Activated CD8-positive, alpha-beta T cell treated with anti-CD3 and anti-CD28 coated beads, Interleukin-2, amount 10 ng/mL, durations not matched to agents 7 days and 5 days (primary cell): ENCODE measurements around the gene ADGRE2. TPM values are rescaled to one million over a fixed set of nuclear protein-coding genes. Genes with fewer than 3 reads are reported as not detected.
"Not testable (repeated sequence)": the region's sequence is repeated elsewhere in the genome, so short reads cannot be mapped to it uniquely, and the experiment has no call there.

Source experiments
- ATAC-seq: fragments of 150-1000 bp; cut with Tn5 transposase; one replicate; pipeline ENCODE4 v1.10.0; 2021; ENCODE audit warnings: moderate library complexity
- CTCF ChIA-PET: fragments of 350-600 bp; sonication (Branson Sonifier 250); formaldehyde crosslinking; loops from one replicate; lab custom pipeline; 2021; ENCODE audit warnings: antibody characterized with exemption; lab: Charles Lee
- POLR2A ChIA-PET: fragments of 350-600 bp; sonication (Branson Sonifier 250); formaldehyde crosslinking; loops from one replicate; lab custom pipeline; 2021; ENCODE audit warnings: antibody characterized with exemption; lab: Charles Lee
- DNase-seq: peaks from one replicate; pipeline ENCODE4 v3.0.0-alpha.2; 2020
- H3K27ac Mint-ChIP-seq: one replicate; pipeline ENCODE4 v1.8.0; 2021; ENCODE audit warnings: mild to moderate bottlenecking, mixed read lengths
- H3K27me3 Mint-ChIP-seq: one replicate; pipeline ENCODE4 v1.8.0; 2021; ENCODE audit warnings: low read depth, mixed read lengths
- H3K36me3 Mint-ChIP-seq: one replicate; pipeline ENCODE4 v1.8.0; 2021; ENCODE audit warnings: low read depth, mixed read lengths
- H3K4me1 Mint-ChIP-seq: one replicate; pipeline ENCODE4 v1.8.0; 2021; ENCODE audit warnings: low read depth, mixed read lengths
- H3K4me3 Mint-ChIP-seq: one replicate; pipeline ENCODE4 v1.8.0; 2021; ENCODE audit warnings: mild to moderate bottlenecking, mixed read lengths
- H3K9me3 Mint-ChIP-seq: one replicate; pipeline ENCODE4 v1.8.0; 2022; ENCODE audit warnings: mixed read lengths; ENCODE audit not compliant: insufficient read depth
- total RNA-seq, 2 experiments: library from RNA; stranded (reverse); gene quantifications; one replicate each; pipeline ENCODE4 v1.2.3, GENCODE V29; 2021

Gene ADGRE2
- total RNA-seq, 2 experiments from 2014 or later = 0.21 to 0.29 TPM

- ATAC-seq, H3K36me3 Mint-ChIP-seq, H3K4me3 Mint-ChIP-seq, POLR2A ChIA-PET, H3K27ac Mint-ChIP-seq, H3K9me3 Mint-ChIP-seq, DNase-seq: not testable (repeated sequence)
- H3K27me3 Mint-ChIP-seq = peaks cover 12% of the 10 kb centered on the region
- CTCF ChIA-PET = interaction anchor here (2.3 kb wide), 1 partner anchor 11 kb away, joined by 7 read pairs; no protein-coding TSS in a partner anchor
- H3K4me1 Mint-ChIP-seq = peaks cover 14% of the 10 kb centered on the region
Measured at GRCh38 chr19:14775326-14775725, 3.0 kb downstream of the ADGRE2 start.

- Mint-ChIP-seq H3K36me3 (no peaks in the 10 kb centered on the region), H3K9me3 (no peaks in the 10 kb centered on the region), H3K4me3 (no peak overlapping the region), H3K4me1 (peaks cover 14% of the 10 kb centered on the region), H3K27ac (no peak overlapping the region), H3K27me3 (peaks cover 12% of the 10 kb centered on the region)
- ChIA-PET POLR2A (no interaction called here), CTCF (interaction anchor here (2.3 kb wide), 1 partner anchor 12 kb away, joined by 7 read pairs; no protein-coding TSS in a partner anchor)
- no peak for DNase-seq
- ATAC-seq = no peak
Measured at GRCh38 chr19:14774373-14774772, 4.0 kb downstream of the ADGRE2 start.

- H3K27ac Mint-ChIP-seq, POLR2A ChIA-PET, CTCF ChIA-PET, H3K9me3 Mint-ChIP-seq, ATAC-seq, H3K4me3 Mint-ChIP-seq, DNase-seq, H3K36me3 Mint-ChIP-seq: not testable (repeated sequence)
- Mint-ChIP-seq H3K4me1 (peaks cover 14% of the 10 kb centered on the region), H3K27me3 (peaks cover 12% of the 10 kb centered on the region)
Measured at GRCh38 chr19:14773722-14774121, 4.6 kb downstream of the ADGRE2 start.

- ChIA-PET POLR2A (no interaction called here), CTCF (no interaction called here)
- Mint-ChIP-seq H3K9me3 (no peaks in the 10 kb centered on the region), H3K4me3 (no peak overlapping the region), H3K4me1 (peaks cover 14% of the 10 kb centered on the region), H3K36me3 (no peaks in the 10 kb centered on the region), H3K27ac (no peak overlapping the region), H3K27me3 (peaks cover 12% of the 10 kb centered on the region)
- ATAC-seq (no peak), DNase-seq (no peak)
Measured at GRCh38 chr19:14772995-14773394, 5.4 kb downstream of the ADGRE2 start.

GRCh38 chr19:14772467-14772866 is 5.9 kb downstream of the ADGRE2 start:
- H3K9me3 Mint-ChIP-seq = no peaks in the 10 kb centered on the region
- no peak for DNase-seq
- H3K27me3 Mint-ChIP-seq = peaks cover 10% of the 10 kb centered on the region
- no peak overlapping the region for H3K4me3 Mint-ChIP-seq
- H3K4me1 Mint-ChIP-seq = peaks cover 14% of the 10 kb centered on the region
- H3K36me3 Mint-ChIP-seq = no peaks in the 10 kb centered on the region
- ATAC-seq = no peak
- CTCF ChIA-PET = interaction anchor here (0.8 kb wide), 1 partner anchor 14 kb away, joined by 3 read pairs; no protein-coding TSS in a partner anchor
- no peak overlapping the region for H3K27ac Mint-ChIP-seq
- POLR2A ChIA-PET = no interaction called here

GRCh38 chr19:14770944-14771839 is 7.2 kb downstream of the ADGRE2 start:
- Mint-ChIP-seq H3K27me3 (peaks cover 7% of the 10 kb centered on the region), H3K36me3 (no peaks in the 10 kb centered on the region), H3K9me3 (no peaks in the 10 kb centered on the region), H3K4me1 (peaks cover 6% of the 10 kb centered on the region), H3K27ac (no peak overlapping the region), H3K4me3 (no peak overlapping the region)
- no peak for ATAC-seq
- ChIA-PET CTCF (no interaction called here), POLR2A (no interaction called here)
- no peak for DNase-seq

GRCh38 chr19:14770136-14770535 is 8.2 kb downstream of the ADGRE2 start:
- Mint-ChIP-seq H3K36me3 (no peaks in the 10 kb centered on the region), H3K4me1 (no peaks in the 10 kb centered on the region), H3K27me3 (peaks cover 3% of the 10 kb centered on the region), H3K27ac (no peak overlapping the region), H3K9me3 (no peaks in the 10 kb centered on the region), H3K4me3 (no peak overlapping the region)
- CTCF ChIA-PET = no interaction called here
- ATAC-seq (no peak), DNase-seq (no peak)
- POLR2A ChIA-PET = no interaction called here

- Mint-ChIP-seq H3K4me3 (no peak overlapping the region), H3K27ac (no peak overlapping the region), H3K4me1 (no peaks in the 10 kb centered on the region), H3K36me3 (no peaks in the 10 kb centered on the region), H3K27me3 (peaks cover 3% of the 10 kb centered on the region), H3K9me3 (no peaks in the 10 kb centered on the region)
- ChIA-PET CTCF (no interaction called here), POLR2A (no interaction called here)
- ATAC-seq (no peak), DNase-seq (no peak)
Measured at GRCh38 chr19:14769201-14769600, 9.2 kb downstream of the ADGRE2 start.

- POLR2A ChIA-PET = no interaction called here
- ATAC-seq (no peak), DNase-seq (no peak)
- CTCF ChIA-PET = no interaction called here
- no peaks in the 10 kb centered on the region for H3K36me3 Mint-ChIP-seq
- H3K4me1 Mint-ChIP-seq = no peaks in the 10 kb centered on the region
- no peak overlapping the region for H3K27ac Mint-ChIP-seq
- no peak overlapping the region for H3K4me3 Mint-ChIP-seq
- H3K9me3 Mint-ChIP-seq = no peaks in the 10 kb centered on the region
- no peaks in the 10 kb centered on the region for H3K27me3 Mint-ChIP-seq
Measured at GRCh38 chr19:14768001-14768400, 10.4 kb downstream of the ADGRE2 start.

GRCh38 chr19:14767466-14767971 is 10.8 kb downstream of the ADGRE2 start:
- DNase-seq (no peak), ATAC-seq (no peak)
- H3K4me3 Mint-ChIP-seq = no peak overlapping the region
- ChIA-PET CTCF (no interaction called here), POLR2A (no interaction called here)
- H3K27ac Mint-ChIP-seq = no peak overlapping the region
- no peaks in the 10 kb centered on the region for H3K27me3 Mint-ChIP-seq
- H3K36me3 Mint-ChIP-seq = no peaks in the 10 kb centered on the region
- no peaks in the 10 kb centered on the region for H3K4me1 Mint-ChIP-seq
- no peaks in the 10 kb centered on the region for H3K9me3 Mint-ChIP-seq

- H3K27ac Mint-ChIP-seq, POLR2A ChIA-PET, CTCF ChIA-PET, DNase-seq, H3K4me1 Mint-ChIP-seq, H3K4me3 Mint-ChIP-seq, H3K9me3 Mint-ChIP-seq, H3K36me3 Mint-ChIP-seq, H3K27me3 Mint-ChIP-seq: not testable (repeated sequence)
- peak; percentile 29 for ATAC-seq
Measured at GRCh38 chr19:14765841-14766240, 12.5 kb downstream of the ADGRE2 start.

- DNase-seq, H3K4me1 Mint-ChIP-seq, CTCF ChIA-PET, H3K36me3 Mint-ChIP-seq, H3K27ac Mint-ChIP-seq, POLR2A ChIA-PET, H3K4me3 Mint-ChIP-seq, H3K27me3 Mint-ChIP-seq, H3K9me3 Mint-ChIP-seq: not testable (repeated sequence)
- ATAC-seq = peak; percentile 69
Measured at GRCh38 chr19:14765403-14765802, 13.0 kb downstream of the ADGRE2 start.
